ENCODE data around the gene SLC2A13.

SLC2A13 gene

DNA sequence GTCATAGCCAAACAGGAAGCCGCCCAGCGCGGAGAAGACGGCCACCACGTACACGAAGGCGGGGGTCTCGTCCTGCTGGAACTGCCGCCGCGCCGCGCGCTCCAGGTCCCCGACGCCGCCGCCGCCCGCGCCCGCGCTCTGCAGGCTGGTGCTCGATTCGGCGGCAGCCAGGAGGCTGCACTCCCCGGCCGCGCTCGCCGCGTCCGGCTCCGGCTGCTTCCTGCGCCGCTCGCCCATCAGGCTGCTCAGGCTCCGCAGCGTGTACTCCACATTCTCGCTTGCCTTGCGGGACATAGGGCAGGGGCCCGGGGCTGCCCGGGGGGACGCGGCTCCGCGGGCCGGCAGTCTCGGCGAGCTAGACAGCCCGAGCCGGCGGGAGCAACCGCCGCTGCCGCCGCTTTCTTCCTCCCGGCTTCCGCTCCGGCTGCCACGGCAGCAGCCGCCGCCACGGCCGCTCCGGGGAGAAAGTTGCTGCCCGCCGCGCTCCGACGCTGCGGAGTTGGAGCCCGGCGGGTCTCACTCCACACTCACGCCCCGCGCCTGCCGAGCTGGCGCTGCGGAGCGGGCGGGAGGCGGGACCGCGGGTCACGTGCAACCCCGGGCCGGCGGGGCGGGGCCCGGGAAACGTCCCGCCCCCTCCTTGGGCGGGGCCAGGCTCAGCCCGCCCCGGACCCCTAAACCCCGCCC is at the start of gene SLC2A13:
SLC2A13 (minus strand) TSS at position 567 of the 687 bp plus-strand sequence; CDS start at position 294, 273 bp downstream.
- DNase-seq (ENCODE audit: low read depth) = peak; percentile 71

DNA sequence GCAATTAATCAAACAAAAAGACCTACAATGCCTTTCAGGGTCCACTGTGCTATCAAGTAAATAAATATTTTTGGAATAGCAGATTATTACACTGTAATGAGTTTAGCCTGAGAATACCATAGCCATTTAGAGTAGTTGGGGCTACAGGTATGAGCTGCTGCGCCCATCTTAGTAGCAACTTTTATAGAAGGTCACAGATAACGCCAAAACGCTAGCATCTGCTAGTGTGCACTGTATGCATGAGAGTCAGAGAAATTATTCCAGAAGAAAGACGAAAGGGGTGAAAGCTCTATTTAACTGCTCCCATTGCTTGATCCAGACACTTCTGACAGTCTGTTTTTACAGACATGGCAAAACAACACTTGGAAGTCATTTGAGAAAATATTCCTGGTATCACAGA is 48.5 kb upstream of the SLC2A13 start:
- DNase-seq (ENCODE audit: low read depth) = no peak

DNA sequence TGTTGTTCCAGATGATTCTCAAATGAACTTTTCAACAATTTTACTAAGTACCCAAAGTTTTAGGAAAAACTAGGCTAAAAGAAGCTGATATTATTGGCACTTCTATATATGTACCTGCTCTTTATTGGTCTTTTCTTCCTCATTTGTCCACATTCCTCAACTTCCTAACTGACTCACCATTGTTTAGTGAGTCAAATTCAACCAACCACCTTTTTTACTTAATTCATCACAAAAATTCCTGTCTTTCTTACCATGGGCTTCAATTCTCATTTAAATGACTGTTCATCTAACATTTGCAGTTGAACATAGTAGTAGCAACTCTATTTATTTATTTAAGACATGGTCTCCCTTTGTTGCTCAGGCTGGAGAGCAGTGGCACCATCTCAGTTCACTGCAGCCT is 47.6 kb upstream of the SLC2A13 start:
- no peak for DNase-seq (ENCODE audit: low read depth)

DNA sequence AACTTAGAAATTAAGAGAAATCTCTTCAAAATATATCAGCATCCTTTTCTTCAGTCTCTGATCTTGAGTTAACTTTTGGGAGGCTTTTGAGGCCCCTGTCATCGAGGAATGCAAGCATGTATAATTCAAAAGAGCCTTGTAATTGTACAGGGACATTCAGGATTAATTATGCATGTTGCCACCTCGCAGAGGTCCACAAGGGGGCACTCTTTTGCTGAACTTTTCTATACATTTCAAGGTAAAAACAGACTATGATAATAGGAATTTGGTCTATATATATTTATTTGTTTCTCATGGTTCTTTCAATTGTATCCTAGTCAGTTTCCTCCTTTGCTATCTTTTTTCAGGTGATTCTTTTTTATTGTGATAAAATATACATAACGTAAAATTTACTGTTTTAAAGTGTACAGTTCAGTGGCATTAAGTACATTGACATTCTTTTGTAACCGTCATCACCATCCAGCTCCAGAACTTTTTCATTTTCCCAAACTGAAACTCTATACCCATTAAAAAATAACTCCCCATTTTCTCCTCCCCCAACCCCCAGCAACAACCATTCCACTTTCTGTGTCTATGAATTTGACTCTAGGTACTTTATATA is 47.0 kb upstream of the SLC2A13 start:
- DNase-seq (ENCODE audit: low read depth) = no peak

DNA sequence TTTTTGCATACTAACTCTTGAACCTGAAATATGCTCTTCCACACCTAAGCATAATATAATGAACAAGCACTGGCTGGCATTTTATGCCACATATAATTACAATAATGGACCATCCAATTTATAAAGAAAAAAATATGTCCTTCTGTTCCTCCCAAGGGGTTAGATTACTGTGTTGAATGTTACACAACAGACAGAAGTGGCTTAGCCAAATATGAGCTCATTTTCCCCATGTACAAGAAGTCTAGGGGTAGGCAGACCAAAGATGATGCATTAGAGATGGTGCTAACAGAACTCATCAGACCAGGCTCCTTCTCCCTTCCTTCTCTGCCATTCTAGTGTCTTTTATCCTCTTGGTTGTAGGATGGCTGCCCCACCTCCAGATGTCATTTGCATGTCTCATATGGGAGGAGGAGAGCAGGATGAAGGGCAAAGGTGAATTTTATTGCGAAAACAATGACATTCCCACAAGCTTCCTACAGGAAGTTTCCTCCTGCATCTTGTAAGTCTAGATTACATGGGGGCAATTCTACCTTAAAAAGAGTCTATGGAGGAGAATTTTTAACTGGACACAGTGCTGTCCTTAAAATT is 43.9 kb upstream of the SLC2A13 start:
- DNase-seq (ENCODE audit: low read depth) = no peak

DNA sequence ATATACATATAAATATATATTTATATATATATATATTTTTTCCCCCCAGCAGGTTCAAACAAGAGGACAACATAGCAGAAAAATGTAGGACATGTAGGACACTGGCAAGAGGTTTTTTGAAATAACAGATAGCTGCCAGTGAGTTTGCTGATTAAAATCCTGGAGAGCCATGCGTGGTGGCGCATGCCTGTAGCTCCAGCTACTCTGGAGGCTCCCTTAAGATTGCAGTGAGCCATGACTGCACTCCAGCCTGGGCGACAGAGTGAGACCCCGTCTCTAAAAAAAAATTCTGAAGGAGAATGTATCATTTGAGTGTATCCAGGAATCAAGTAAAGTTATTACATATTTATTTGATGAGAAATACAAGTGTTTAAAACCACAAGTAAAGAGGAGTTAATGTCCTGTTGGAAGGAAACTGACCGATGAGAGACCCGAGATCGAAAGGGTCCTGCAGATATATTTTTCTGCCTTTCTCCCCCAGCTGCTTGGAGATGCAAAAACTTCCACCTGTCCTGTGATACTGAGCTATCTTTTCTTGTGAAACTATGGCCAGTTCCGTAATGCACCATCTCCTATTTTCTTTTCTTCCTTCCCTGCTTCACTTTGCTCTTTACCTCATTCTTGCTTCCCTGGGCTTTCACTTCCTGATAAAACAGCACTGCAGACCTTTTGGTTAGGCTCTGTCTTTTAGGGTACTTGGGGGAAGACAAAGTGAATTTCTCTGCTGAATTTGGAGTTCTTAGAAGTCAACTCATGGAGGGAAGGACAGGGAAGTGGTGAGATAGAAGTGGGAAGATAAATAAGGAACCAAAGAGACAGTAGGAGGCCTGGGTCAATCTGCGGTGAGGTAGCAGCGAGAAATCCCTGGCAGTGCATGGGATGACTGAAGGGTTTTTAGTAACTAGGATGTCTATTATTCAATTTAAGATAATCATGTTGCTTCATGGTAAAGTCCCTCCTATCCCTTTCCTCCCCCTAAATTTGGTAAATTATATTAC is 41.2 kb upstream of the SLC2A13 start:
- DNase-seq (ENCODE audit: low read depth) = no peak

DNA sequence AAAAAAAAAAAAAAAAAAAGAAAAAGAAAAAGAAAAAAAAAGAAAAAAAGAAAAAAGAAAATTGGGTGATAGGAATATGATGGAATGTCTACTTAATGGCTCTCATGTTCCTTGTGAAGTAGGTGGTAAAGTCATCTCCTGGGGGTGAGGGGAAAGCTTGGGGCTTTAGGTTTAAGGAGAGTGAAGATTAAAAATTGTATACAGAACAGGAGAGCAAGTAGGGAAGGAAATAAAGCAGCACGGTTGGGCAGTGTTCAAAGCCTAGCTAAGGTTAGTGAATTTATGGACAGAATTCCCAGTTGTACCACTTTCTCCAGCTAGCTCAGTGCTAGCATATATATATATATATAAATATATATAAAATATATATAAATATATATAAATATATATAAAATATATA is 40.0 kb upstream of the SLC2A13 start:
- DNase-seq (ENCODE audit: low read depth) = no peak

DNA sequence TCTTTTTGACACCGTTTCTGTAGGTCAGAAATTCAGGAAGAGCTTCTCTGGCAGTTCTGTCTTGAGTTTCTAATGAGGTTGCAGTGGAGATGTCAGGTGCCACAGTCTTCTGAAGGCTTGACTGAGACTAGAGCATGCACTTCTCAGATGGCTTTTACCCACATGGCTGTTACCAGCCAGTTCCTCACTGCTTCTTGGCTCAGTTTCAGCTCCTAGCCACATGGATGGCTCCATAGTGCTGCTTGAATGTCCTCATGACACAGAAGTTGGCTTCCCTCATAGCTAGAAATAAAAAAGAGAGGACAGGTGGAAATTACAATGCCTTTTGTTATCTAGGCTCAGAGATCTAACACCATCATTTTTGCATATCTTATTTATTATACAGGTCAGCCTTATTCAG is 38.1 kb upstream of the SLC2A13 start:
- no peak for DNase-seq (ENCODE audit: low read depth)

DNA sequence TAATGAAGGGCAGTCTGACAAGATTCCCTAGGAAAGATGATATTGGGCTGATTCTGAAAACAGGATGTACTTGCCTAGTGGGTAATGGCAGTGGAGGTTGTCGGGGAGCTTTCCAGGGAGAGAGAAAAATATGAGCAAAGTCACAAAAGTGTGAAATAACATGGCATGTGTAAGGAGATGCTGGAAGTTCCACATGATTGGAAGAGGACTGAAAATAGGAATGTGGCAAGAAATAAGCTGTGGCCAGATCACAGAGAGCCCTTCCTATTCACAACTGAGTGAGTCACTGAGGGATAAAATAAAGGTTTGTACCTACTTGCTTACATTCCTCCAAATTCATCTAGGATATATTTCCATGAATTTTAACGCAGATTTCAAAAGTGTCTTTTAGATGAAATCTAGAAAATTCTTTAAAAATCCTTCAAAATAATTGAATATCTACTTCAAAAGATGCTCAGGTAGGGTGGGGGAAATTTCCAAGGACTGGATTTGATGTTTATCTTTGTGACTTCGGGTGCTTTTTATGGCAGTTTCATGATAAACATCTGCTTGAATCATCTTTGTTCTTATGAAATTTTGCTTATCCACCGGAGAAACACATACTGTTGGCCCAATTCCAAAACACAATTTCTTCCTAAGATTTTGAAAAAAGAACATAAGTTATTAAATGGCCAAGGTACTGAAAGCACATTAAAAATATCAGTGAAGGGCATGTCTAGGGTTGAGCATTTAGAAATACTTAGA is 36.3 kb upstream of the SLC2A13 start:
- DNase-seq (ENCODE audit: low read depth) = no peak

DNA sequence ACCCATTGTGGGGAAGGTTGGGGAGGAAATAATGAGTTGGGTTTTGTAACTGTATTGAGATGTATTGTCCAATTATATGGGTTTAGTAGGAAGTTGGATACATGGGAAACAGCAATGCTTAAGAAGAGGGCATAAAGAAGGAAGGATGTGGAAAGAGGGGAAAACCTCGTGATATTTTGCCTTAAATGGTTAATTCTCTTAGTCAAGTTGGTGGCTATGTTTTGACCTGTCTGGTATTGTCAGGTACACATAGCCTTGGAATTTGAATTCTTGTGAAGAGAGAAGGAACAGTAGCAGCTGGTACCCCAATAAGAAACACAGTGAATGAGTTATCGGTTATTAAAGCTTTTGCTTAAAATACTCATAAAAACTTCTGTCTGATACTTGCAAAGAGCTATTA is 32.6 kb upstream of the SLC2A13 start:
- no peak for DNase-seq (ENCODE audit: low read depth)

DNA sequence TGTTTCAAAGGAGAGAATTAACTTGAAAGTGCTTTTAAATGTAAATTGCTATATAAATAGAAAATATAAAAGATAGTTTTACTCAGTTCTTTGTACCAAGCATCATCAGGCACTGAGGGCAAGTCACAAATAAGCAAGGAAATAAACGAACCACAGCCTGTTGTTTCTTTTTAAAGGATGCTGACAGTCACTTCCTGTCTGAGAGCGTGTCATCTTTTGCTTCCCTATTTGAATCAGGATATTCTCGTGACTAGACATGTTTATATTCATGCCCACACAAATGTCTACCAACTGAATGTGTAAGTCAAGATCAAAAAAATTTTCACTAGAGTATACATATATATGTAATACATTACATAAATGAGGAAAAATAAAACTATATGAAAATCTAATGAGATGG is 31.4 kb upstream of the SLC2A13 start:
- no peak for DNase-seq (ENCODE audit: low read depth)

DNA sequence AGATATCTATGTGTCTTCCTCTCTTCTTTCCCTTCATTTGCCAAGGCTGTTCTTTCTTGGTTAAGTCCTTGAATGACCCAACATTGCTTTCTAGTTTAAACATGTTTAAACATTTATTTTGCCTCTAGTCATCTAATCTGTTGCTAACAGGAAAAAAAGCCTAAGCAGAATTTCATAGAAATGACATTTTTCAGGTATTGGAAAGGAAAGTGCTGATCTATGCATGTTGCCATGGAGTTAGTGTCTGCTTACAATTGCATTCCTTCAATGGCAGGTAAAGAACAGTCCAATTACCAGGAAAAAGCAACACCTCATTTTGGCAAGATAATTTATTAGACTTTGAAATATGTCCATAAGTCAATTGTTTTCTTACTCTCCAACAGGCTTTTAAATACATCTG is 21.5 kb upstream of the SLC2A13 start:
- no peak for DNase-seq (ENCODE audit: low read depth)

DNA sequence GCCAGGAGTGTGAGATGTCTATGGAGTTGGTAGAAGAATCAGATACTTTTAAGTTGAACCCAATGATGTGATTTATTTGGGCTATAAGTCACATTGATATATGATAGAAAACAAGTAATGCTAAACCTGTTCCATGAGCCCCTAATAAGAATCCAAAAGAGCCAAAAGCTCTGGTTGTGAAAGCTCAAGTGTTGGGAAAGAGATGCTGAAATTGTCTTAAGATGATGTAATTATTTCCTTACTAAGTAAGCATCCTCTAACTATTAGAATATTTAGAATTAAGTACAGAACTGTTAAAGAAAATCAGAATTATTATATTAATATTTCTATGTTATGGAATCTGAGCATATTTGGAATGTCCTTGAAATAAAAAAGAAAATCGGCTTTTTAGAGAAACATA is 17.6 kb upstream of the SLC2A13 start:
- no peak for DNase-seq (ENCODE audit: low read depth)

DNA sequence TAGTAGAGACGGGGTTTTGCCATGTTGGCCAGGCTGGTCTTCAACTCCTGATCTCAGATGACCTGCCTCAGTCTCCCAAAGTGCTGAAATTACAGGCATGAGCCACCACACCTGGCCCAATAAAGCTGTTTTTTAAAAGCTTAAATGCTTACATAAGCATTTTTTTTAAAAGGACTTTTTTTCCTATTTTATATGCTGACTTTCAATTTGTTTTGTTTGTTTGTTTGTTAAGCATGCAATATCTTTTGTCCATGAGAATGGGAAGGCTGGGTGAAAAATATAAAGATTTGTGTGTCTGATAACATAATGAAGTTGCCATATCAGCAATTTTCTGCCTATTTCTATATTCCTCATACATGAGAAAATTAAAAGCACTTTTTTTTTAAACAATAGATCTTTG is 17.0 kb upstream of the SLC2A13 start:
- no peak for DNase-seq (ENCODE audit: low read depth)

DNA sequence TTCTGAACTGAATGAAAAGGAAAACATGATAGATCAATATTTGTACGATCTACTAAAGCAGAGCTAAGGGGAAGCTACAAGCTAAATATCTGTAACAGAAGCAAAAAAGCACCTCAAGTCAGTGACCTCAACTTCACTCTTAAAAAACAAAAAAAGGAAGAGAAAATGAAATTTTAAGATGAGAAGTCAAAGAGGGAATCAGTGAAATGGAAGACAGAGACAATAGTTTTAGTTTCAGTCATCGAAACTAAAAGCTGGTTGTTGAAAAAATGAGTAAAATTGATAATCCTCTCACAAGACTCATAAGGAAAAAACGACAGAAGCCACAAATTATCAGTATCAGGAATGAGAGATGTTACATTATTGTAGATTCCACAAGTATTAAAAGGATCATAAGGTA is 11.9 kb upstream of the SLC2A13 start:
- DNase-seq (ENCODE audit: low read depth) = no peak

DNA sequence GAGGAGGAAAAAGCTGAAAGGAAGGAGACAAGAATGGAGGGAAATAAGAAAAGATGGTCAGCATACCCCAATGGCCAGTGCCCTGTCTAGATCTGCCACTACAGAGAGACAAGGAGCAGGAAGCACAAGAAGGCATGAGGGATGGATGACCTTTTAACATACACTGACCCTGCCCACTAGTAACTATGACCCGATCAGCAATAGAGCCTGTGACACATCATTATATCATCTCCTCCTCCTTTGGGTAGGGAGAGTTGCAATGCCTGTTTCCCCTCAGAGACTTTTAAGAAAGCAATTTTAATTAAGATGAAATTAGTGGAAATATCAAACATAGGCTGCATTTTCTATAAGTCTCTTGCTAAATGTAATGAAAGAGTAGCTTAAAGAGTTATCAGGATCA is 4.7 kb upstream of the SLC2A13 start:
- no peak for DNase-seq (ENCODE audit: low read depth)

DNA sequence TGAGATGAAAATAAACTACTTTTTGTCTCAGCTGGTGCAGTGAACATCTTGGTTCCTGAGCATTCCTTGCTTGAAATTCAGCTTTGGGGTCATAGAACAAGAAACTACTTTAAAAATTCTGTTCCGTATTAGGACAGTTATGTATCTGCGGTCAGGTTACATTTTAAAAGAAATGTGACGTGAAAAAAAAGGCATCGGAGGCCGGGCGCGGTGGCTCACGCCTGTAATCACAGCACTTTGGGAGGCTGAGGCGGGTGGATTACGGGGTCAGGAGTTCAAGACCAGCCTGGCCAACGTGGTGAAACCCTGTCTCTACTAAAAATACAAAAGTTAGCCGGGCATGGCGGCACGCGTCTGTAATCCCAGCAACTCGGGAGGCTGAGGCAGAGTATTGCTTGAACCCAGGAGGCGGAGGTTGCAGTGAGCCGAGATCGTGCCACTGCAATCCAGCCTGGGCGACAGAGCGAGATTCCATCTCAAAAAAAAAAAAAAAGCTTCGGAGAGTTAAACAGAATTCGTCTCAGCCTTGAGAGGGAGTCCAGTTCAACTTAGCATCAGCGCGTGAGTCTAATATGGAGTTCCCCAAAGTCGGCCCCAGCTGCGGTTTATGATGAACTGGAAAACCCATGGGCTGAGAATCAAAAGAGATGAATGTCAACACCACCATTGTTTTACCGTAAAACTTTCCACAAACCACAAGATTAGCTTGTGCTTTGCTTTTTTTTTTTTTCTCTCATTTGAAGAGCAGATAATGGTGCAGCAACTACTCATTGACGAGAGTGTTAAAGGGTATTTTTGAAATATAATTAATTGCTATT is 2.1 kb upstream of the SLC2A13 start:
- DNase-seq (ENCODE audit: low read depth) = no peak

DNA sequence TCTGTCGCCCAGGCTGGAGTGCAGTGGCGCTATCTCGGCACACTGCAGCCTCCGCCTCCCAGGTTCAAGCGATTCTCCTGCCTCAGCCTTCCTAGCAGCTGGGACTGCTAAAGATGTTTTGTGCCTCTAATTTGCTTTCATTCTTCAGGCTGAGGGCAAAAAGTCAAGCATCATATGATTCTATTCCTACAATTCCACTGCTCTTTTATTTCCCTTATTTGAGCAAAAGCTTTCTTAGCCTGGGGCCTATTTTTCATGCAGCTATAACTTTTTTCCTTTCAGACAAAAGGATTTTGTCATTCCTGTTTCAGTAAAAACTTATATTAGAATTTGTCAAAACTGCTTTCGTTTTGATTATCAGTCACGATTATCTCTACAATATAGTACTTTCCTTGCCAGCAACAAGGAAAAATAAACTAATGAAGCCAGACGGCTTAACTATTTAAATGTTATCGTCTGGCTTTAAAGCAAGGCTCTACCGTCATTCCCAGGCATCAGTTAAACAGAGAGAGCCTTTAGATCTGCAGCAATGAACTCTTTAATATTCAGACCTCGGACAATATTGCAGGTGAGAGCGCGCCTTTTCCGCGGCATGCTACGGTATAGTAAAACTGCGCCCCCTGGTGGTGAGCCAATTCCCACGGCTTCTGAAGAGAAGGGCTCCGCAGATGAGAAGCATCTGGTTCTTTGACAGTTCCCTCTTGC is 1.4 kb upstream of the SLC2A13 start:
- peak; percentile 68 for DNase-seq (ENCODE audit: low read depth)

DNA sequence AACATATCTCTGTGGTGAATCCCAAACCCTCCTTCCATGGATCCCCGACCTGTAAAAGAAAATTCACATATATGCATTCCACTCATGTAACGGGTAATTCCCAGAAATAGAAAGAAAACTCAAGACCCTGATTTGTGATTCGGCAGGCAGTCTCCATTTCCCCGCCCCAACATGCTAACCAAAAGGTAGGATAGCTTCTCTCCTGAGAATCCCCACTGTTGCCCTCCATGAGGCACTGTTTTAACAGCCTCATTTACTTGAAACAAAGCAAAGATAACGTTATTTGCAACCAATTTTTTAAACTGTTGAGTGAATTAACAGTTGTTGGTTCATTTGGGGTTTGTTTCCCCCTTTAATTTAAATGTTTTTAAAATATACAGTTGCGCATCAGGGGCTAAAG is 774 bp upstream of the SLC2A13 start:
- no peak for DNase-seq (ENCODE audit: low read depth)

DNA sequence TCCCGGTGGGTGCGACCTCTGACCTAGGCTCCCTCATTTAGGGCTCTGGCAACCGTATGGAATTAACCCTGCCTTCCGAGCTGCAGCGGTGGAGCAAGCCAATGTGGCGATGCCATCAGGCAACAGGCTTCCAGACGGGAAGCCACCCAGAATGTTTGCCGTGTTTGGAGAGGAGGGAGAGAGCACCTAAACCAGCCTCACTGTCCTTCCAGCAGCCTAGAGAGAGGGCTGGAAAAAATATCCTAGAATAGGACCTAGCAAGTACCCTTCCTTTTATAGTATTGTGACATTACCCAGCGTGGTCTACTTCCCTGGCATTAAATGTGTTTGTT is 287 bp upstream of the SLC2A13 start:
- DNase-seq (ENCODE audit: low read depth) = no peak

DNA sequence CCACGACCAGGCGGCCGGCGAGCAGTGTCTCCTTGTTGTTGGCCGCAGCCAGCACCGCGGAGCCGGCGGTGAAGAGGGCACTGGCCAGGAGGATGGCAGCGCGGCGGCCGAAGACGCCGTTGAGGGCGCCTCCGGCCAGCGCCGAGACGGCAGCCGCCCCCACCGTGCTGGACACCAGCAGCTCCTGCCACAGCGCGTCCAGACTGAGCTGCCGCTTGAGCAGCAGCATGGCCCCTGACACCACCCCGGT is 691 bp downstream of the SLC2A13 start:
- no peak for DNase-seq (ENCODE audit: low read depth)
